GM23338 (cell line): Measurements from ENCODE around the gene ANO1. TPM values are rescaled to one million over a fixed set of nuclear protein-coding genes. Genes with fewer than 3 reads are reported as not detected.
"Not testable (repeated sequence)": the region's sequence is repeated elsewhere in the genome, so short reads cannot be mapped to it uniquely, and the experiment has no call there.

ENCODE experiments used
- ATAC-seq: fragments of 200-7000 bp; cut with Tn5 transposase; 3 replicates; pipeline ENCODE4 v1.9.1; 2020
- DNase-seq: peaks from one replicate; pipeline ENCODE4 v3.0.0-alpha.2; 2015; ENCODE audit warnings: low spot score
- H2AFZ ChIP-seq: fragments of 200-600 bp; sonication (generic); 2 replicates; pipeline ENCODE4 v1.8.0; 2016; ENCODE audit warnings: antibody characterized with exemption, mild to moderate bottlenecking, moderate library complexity
- H3F3A ChIP-seq: fragments of 200-600 bp; sonication (generic); replicated peaks from 2 replicates; pipeline ENCODE4 v1.8.0; 2017; ENCODE audit warnings: antibody characterized with exemption, mixed run types, low read depth
- H3K27ac ChIP-seq: fragments of 200-600 bp; sonication (generic); 2 replicates; pipeline ENCODE4 v1.6.1; 2016; ENCODE audit warnings: low read depth
- H3K27me3 ChIP-seq: fragments of 200-600 bp; sonication (generic); 2 replicates; pipeline ENCODE4 v1.8.0; 2016; ENCODE audit warnings: mild to moderate bottlenecking, mixed run types, moderate library complexity; ENCODE audit not compliant: insufficient read depth
- H3K36me3 ChIP-seq: fragments of 200-600 bp; sonication (generic); 2 replicates; pipeline ENCODE4 v1.8.0; 2016; ENCODE audit warnings: mild to moderate bottlenecking; ENCODE audit not compliant: insufficient read depth
- H3K4me1 ChIP-seq: fragments of 200-600 bp; sonication (generic); 2 replicates; pipeline ENCODE4 v1.8.0; 2016; ENCODE audit warnings: mild to moderate bottlenecking, moderate library complexity; ENCODE audit not compliant: insufficient read depth
- H3K4me2 ChIP-seq: fragments of 200-600 bp; sonication (generic); 2 replicates; pipeline ENCODE4 v1.7.1; 2017; ENCODE audit warnings: mixed run types
- H3K4me3 ChIP-seq: fragments of 200-600 bp; sonication (generic); 2 replicates; pipeline ENCODE4 v1.6.1; 2016; ENCODE audit warnings: mixed run types
- H3K79me2 ChIP-seq: fragments of 200-600 bp; sonication (generic); replicated peaks from 2 replicates; pipeline ENCODE4 v1.8.0; 2017; ENCODE audit warnings: mild to moderate bottlenecking; ENCODE audit not compliant: insufficient read depth
- H3K9me2 ChIP-seq: fragments of 200-600 bp; sonication (generic); 2 replicates; pipeline ENCODE4 v1.8.0; 2017; ENCODE audit not compliant: insufficient read depth
- H4K20me1 ChIP-seq: fragments of 200-600 bp; sonication (generic); replicated peaks from 2 replicates; pipeline ENCODE4 v1.8.0; 2017; ENCODE audit warnings: mild to moderate bottlenecking; ENCODE audit not compliant: insufficient read depth
- H3K27ac Mint-ChIP-seq: 2 replicates; pipeline ENCODE4 v1.8.0; 2020; ENCODE audit warnings: inconsistent platforms, mild to moderate bottlenecking, moderate library complexity, mixed read lengths
- H3K27me3 Mint-ChIP-seq: 3 replicates; pipeline ENCODE4 v1.8.0; 2022; ENCODE audit warnings: low read depth, mild to moderate bottlenecking, moderate library complexity, mixed read lengths, inconsistent platforms; ENCODE audit not compliant: insufficient read depth, poor library complexity
- H3K36me3 Mint-ChIP-seq: 3 replicates; pipeline ENCODE4 v1.8.0; 2021; ENCODE audit warnings: low read depth, mild to moderate bottlenecking, inconsistent platforms, moderate library complexity, mixed read lengths
- H3K4me1 Mint-ChIP-seq: 3 replicates; pipeline ENCODE4 v1.8.0; 2020; ENCODE audit warnings: mild to moderate bottlenecking, inconsistent platforms, mixed read lengths
- H3K4me3 Mint-ChIP-seq: 3 replicates; pipeline ENCODE4 v1.8.0; 2021; ENCODE audit warnings: moderate library complexity, mild to moderate bottlenecking, inconsistent platforms, mixed read lengths
- H3K9me3 Mint-ChIP-seq: 3 replicates; pipeline ENCODE4 v1.8.0; 2020; ENCODE audit warnings: moderate library complexity, mild to moderate bottlenecking, inconsistent platforms, mixed read lengths
- CREB1 ChIP-seq: fragments of 250-450 bp; sonication (Bioruptor Pico); IDR thresholded peaks from 2 replicates; pipeline ENCODE4 v1.5.0; 2020; ENCODE audit warnings: low read depth, mild to moderate bottlenecking, moderate library complexity
- EZH2phosphoT487 ChIP-seq: fragments of 200-600 bp; sonication (generic); IDR thresholded peaks from one replicate; pipeline ENCODE4 v1.8.1; 2018; ENCODE audit warnings: antibody characterized with exemption; ENCODE audit not compliant: unreplicated experiment
- JUNB ChIP-seq: IDR thresholded peaks from one replicate; pipeline ENCODE4 v1.6.1; 2016; ENCODE audit warnings: antibody characterized with exemption; ENCODE audit not compliant: unreplicated experiment
- NANOG ChIP-seq: IDR thresholded peaks from 2 replicates; pipeline ENCODE4 v1.6.1; 2016; ENCODE audit warnings: antibody characterized with exemption, borderline replicate concordance
- POLR2AphosphoS5 ChIP-seq: IDR thresholded peaks from 2 replicates; pipeline ENCODE4 v1.6.1; 2016; ENCODE audit warnings: antibody characterized with exemption, low read depth
- REST ChIP-seq: IDR thresholded peaks from one replicate; pipeline ENCODE4 v1.6.1; 2018; ENCODE audit warnings: antibody characterized with exemption; ENCODE audit not compliant: unreplicated experiment
- ZNF331 ChIP-seq: fragments of 250-450 bp; sonication (Bioruptor Pico); IDR thresholded peaks from 2 replicates; pipeline ENCODE4 v1.5.0; 2020; ENCODE audit warnings: low read depth, mild to moderate bottlenecking, moderate library complexity
- polyA plus RNA-seq: library from polyadenylated mRNA; unstranded; fragments of >200 nt; fragmentation: Nextera tagmentation; extraction: Ambion mirVana; gene quantifications from 2 replicates; pipeline ENCODE4 v1.2.1, GENCODE V29; 2016
- total RNA-seq: library from RNA; depleted of rRNA; stranded (reverse); fragments of >200 nt; shearing (Covaris generic); gene quantifications from 2 replicates; pipeline ENCODE4 v1.2.3, GENCODE V29; 2014
- TF ChIP-seq, protein P1 (sequence below), 2 experiments: fragments of 200-600 bp in 1 of 2; sonication (generic) in 1 of 2; conservative IDR thresholded peaks; 2 replicates each; pipeline versions ENCODE4 v1.5.1 to v1.6.1; 2016 to 2017; ENCODE audit warnings: antibody characterized with exemption in 2 of 2, low read depth in 2 of 2, mild to moderate bottlenecking in 2 of 2, moderate library complexity in 1 of 2

Gene ANO1
- total and polyA plus RNA-seq, 2 experiments from 2014 or later: 1.4 to 3.4 TPM

DNA sequence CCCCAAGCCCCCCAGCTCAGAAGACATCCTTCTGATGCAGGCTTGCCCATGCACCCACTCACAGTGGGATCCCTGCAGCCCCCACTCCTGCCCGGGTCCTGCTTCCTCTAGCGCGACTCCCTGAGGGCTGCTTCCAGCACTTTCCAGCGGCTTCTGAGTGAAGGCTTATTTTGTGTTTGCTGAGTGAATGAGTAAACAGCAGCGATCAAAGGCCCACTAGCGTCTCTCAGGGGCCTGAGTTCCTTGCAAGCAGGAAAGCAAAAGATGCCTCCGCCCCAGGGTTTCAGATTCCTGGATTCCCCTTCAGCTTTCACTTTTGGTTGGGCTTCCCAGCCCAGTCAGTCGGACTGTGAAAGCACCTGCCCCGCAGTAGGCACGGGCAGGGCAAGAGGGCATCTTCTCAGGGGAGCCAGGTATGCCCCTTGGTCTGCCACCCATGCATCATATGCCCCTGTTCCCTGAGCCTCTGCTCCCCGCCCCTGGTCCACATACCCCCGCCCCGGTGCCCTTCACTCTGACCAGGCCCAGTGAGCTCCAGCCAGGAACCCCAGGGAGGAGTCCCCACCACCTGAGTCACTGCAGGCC, 134.2 kb downstream of the ANO1 start (continued):
- TF ChIP-seq REST (no peak), JUNB (no peak), EZH2phosphoT487 (no peak), POLR2AphosphoS5 (no peak), CREB1 (no peak), ZNF331 (CRISPR knock-in tag) (no peak), NANOG (no peak)
- TF ChIP-seq, protein P1, sequence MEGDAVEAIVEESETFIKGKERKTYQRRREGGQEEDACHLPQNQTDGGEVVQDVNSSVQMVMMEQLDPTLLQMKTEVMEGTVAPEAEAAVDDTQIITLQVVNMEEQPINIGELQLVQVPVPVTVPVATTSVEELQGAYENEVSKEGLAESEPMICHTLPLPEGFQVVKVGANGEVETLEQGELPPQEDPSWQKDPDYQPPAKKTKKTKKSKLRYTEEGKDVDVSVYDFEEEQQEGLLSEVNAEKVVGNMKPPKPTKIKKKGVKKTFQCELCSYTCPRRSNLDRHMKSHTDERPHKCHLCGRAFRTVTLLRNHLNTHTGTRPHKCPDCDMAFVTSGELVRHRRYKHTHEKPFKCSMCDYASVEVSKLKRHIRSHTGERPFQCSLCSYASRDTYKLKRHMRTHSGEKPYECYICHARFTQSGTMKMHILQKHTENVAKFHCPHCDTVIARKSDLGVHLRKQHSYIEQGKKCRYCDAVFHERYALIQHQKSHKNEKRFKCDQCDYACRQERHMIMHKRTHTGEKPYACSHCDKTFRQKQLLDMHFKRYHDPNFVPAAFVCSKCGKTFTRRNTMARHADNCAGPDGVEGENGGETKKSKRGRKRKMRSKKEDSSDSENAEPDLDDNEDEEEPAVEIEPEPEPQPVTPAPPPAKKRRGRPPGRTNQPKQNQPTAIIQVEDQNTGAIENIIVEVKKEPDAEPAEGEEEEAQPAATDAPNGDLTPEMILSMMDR (conservative IDR thresholded peaks at IDR 0.05; ENCODE audit: low read depth in 2 of 2): no peak

DNA sequence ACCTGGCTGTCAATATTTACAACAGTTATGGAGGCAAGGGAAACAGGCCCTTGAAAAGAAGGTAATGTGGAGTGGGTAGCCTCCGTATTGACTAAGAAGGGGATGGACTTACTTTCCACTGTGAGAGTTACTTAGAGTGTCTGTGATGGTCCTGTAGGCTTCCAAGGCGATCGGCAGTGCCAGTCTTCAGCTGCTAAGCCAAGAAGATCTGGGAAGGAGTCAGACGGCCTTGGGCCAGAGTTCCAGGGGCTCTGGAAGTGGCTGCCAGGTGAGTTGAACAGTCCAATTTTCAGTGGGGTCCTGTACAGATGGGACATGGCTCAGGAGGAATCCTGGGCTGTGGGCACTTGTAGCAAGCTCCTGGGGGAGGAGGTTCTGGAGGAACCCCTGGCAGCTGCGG, 139.3 kb downstream of the ANO1 start:
- H3K4me3 ChIP-seq, H2AFZ ChIP-seq, H3K27ac ChIP-seq, H3K36me3 ChIP-seq, ATAC-seq, H3K27me3 ChIP-seq, H3K27ac Mint-ChIP-seq, H4K20me1 ChIP-seq, H3K4me3 Mint-ChIP-seq, H3K79me2 ChIP-seq, DNase-seq, H3K4me2 ChIP-seq, H3F3A ChIP-seq, H3K9me2 ChIP-seq: not testable (repeated sequence)
- H3K36me3 Mint-ChIP-seq: peaks cover 25% of the 10 kb centered on the region
- H3K27me3 Mint-ChIP-seq: peaks cover 16% of the 10 kb centered on the region
- H3K9me3 Mint-ChIP-seq: peaks cover 22% of the 10 kb centered on the region
- H3K4me1 Mint-ChIP-seq: peaks cover 30% of the 10 kb centered on the region
- peaks cover 23% of the 10 kb centered on the region for H3K4me1 ChIP-seq

GRCh38 chr11:70218076-70218475, 140.0 kb downstream of the ANO1 start:
- H3K4me1 ChIP-seq: peaks cover 16% of the 10 kb centered on the region
- H3K36me3 Mint-ChIP-seq: peaks cover 25% of the 10 kb centered on the region
- ATAC-seq: not testable (repeated sequence)

More at GRCh38 chr11:70218076-70218475, 140.0 kb downstream of the ANO1 start:
- Mint-ChIP-seq H3K27me3 (peaks cover 18% of the 10 kb centered on the region), H3K4me1 (peaks cover 23% of the 10 kb centered on the region), H3K9me3 (peaks cover 22% of the 10 kb centered on the region)
- not testable (repeated sequence) for DNase-seq, H3K27ac ChIP-seq, H3K4me2 ChIP-seq, H3F3A ChIP-seq, H2AFZ ChIP-seq, H4K20me1 ChIP-seq, H3K79me2 ChIP-seq, H3K4me3 ChIP-seq, H3K9me2 ChIP-seq, H3K36me3 ChIP-seq, H3K4me3 Mint-ChIP-seq, H3K27ac Mint-ChIP-seq, H3K27me3 ChIP-seq
